HL-60 (cell line): ENCODE results near the gene FBXW4.

Experiments used
- CTCF ChIP-seq: IDR thresholded peaks from one replicate; pipeline ENCODE4 v1.5.1; 2011; ENCODE audit warnings: low read length, control low read depth, inconsistent platforms; ENCODE audit not compliant: insufficient read depth
- GABPA ChIP-seq: IDR thresholded peaks from 2 replicates; pipeline ENCODE4 v1.6.1; 2012; ENCODE audit warnings: low read depth
- POLR2AphosphoS5 ChIP-seq: IDR thresholded peaks from 2 replicates; pipeline ENCODE4 v1.6.1; 2012; ENCODE audit warnings: low read depth
- REST ChIP-seq: IDR thresholded peaks from 2 replicates; pipeline ENCODE4 v1.6.1; 2012; ENCODE audit warnings: low read depth; ENCODE audit not compliant: insufficient replicate concordance
- SPI1 ChIP-seq: IDR thresholded peaks from 2 replicates; pipeline ENCODE4 v1.6.1; 2012; ENCODE audit warnings: low read depth, mild to moderate bottlenecking, borderline replicate concordance

DNA sequence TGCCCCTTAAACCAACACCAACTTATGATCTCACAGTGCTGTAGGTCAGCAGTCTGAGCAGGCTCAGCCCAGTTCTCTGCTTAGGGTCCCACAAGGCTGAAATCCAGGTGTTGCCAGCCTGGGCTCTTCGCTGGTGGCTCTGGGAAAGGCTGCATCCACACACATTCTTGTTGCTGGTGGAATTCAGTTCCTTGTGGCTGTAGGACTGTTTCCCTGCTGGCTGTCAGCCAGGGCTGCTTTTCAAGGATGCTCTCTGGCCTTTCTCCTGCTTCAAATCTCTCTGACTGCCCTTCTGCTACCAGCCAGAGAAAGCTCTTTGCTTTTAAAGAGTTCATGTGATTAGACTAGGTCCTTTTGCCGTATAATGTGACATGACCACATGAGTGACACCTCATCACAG lies 122.2 kb downstream of the FBXW4 start:
- TF ChIP-seq POLR2AphosphoS5 = no peak
- TF ChIP-seq CTCF = no peak
- no peak for TF ChIP-seq REST
- TF ChIP-seq SPI1 = no peak
- no peak for TF ChIP-seq GABPA
